Nephron (organoid): ENCODE measurements around the gene CHST11.
A peak's percentile ranks its signal among the peaks of the same experiment; 100 is the strongest.

Experiments
- H3K27ac Mint-ChIP-seq, 3 experiments: 2 replicates each; pipeline ENCODE4 v1.8.0; 2020; ENCODE audit warnings: mixed read lengths in 3 of 3, mild to moderate bottlenecking in 2 of 3, moderate library complexity in 1 of 3
- H3K27me3 Mint-ChIP-seq: 2 replicates; pipeline ENCODE4 v1.8.0; 2021; ENCODE audit warnings: low read depth, mild to moderate bottlenecking, moderate library complexity, mixed read lengths
- H3K36me3 Mint-ChIP-seq: 2 replicates; pipeline ENCODE4 v1.8.0; 2020; ENCODE audit warnings: low read depth, mixed read lengths
- H3K4me1 Mint-ChIP-seq: 2 replicates; pipeline ENCODE4 v1.8.0; 2020; ENCODE audit warnings: mixed read lengths
- H3K4me3 Mint-ChIP-seq, 3 experiments: 2 replicates each; pipeline ENCODE4 v1.8.0; 2020; ENCODE audit warnings: mild to moderate bottlenecking in 3 of 3, mixed read lengths in 3 of 3, moderate library complexity in 2 of 3
- H3K9me3 Mint-ChIP-seq: 2 replicates; pipeline ENCODE4 v1.8.0; 2020; ENCODE audit warnings: mixed read lengths
- CTCF ChIP-seq, 3 experiments: fragments of 200-600 bp; sonication (generic); IDR thresholded peaks; one replicate each; pipeline ENCODE4 v1.5.0; 2021; ENCODE audit warnings: antibody characterized with exemption in 3 of 3; ENCODE audit not compliant: unreplicated experiment in 3 of 3

The CHST11 gene

GRCh38 chr12:104452087-104452486 lies 4.7 kb upstream of the CHST11 start:
- Mint-ChIP-seq H3K4me1 (no peaks in the 10 kb centered on the region), H3K27me3 (peaks cover 22% of the 10 kb centered on the region), H3K4me3 (peak overlapping the region in 2 of 3 experiments; percentile 6 to 22), H3K36me3 (no peaks in the 10 kb centered on the region), H3K9me3 (peaks cover 6% of the 10 kb centered on the region), H3K27ac (no peak overlapping the region)
- TF ChIP-seq CTCF (IDR thresholded peaks at IDR 0.05; ENCODE audit: unreplicated experiment in 3 of 3) = no peak

GRCh38 chr12:104453133-104453532 lies 3.6 kb upstream of the CHST11 start:
- no peak overlapping the region for H3K4me3 Mint-ChIP-seq
- peaks cover 22% of the 10 kb centered on the region for H3K27me3 Mint-ChIP-seq
- H3K27ac Mint-ChIP-seq = no peak overlapping the region
- H3K36me3 Mint-ChIP-seq = no peaks in the 10 kb centered on the region
- H3K9me3 Mint-ChIP-seq = peaks cover 6% of the 10 kb centered on the region
- H3K4me1 Mint-ChIP-seq = no peaks in the 10 kb centered on the region
- no peak for TF ChIP-seq CTCF (IDR thresholded peaks at IDR 0.05; ENCODE audit: unreplicated experiment in 3 of 3)

GRCh38 chr12:104454997-104455396 lies 1.8 kb upstream of the CHST11 start:
- H3K36me3 Mint-ChIP-seq = no peaks in the 10 kb centered on the region
- no peak for TF ChIP-seq CTCF (IDR thresholded peaks at IDR 0.05; ENCODE audit: unreplicated experiment in 3 of 3)
- peaks cover 16% of the 10 kb centered on the region for H3K4me1 Mint-ChIP-seq
- peaks cover 21% of the 10 kb centered on the region for H3K27me3 Mint-ChIP-seq
- no peak overlapping the region for H3K27ac Mint-ChIP-seq
- H3K4me3 Mint-ChIP-seq = peak overlapping the region; percentile 94 to 99 (median 98)
- peaks cover 2% of the 10 kb centered on the region for H3K9me3 Mint-ChIP-seq

- Mint-ChIP-seq H3K9me3 (peaks cover 2% of the 10 kb centered on the region), H3K4me3 (peak overlapping the region; percentile 94 to 99 (median 98)), H3K4me1 (peaks cover 18% of the 10 kb centered on the region), H3K27ac (peak overlapping the region; percentile 37 to 77 (median 76)), H3K36me3 (no peaks in the 10 kb centered on the region), H3K27me3 (peaks cover 23% of the 10 kb centered on the region)
- TF ChIP-seq CTCF (IDR thresholded peaks at IDR 0.05; ENCODE audit: unreplicated experiment in 3 of 3) = no peak
Observed at GRCh38 chr12:104455578-104456416, 951 bp upstream of the CHST11 start.

- Mint-ChIP-seq H3K36me3 (no peaks in the 10 kb centered on the region), H3K9me3 (no peaks in the 10 kb centered on the region), H3K4me3 (peak overlapping the region; percentile 97 to 99 (median 98)), H3K27me3 (peaks cover 19% of the 10 kb centered on the region), H3K27ac (peak overlapping the region; percentile 77 to 91 (median 84)), H3K4me1 (peaks cover 18% of the 10 kb centered on the region)
- TF ChIP-seq CTCF (IDR thresholded peaks at IDR 0.05; ENCODE audit: unreplicated experiment in 3 of 3) = peak; percentile 30 to 50 (median 48)
Observed at GRCh38 chr12:104456950-104457745, 400 bp downstream of the CHST11 start.
